Stimulated activated CD4-positive, alpha-beta T cell treated with anti-CD3 and anti-CD28 coated beads, Interleukin-1b, Interleukin-23, amount 100 ng/mL, for 4 hours (primary cell): Measurements from ENCODE around the gene RASGRF1.
"Not testable (repeated sequence)": the region's sequence is repeated elsewhere in the genome, so short reads cannot be mapped to it uniquely, and the experiment has no call there.

Source experiments
- DNase-seq, 2 donors: peaks; one replicate each; pipeline ENCODE4 v3.0.0-alpha.2; 2020; ENCODE audit warnings: low read depth in 2 of 2

Gene RASGRF1

GRCh38 chr15:79010278-79010677, 80.3 kb downstream of the RASGRF1 start:
- no peak for DNase-seq

- DNase-seq, result no peak
These were observed 81.2 kb downstream of the RASGRF1 start for GRCh38 chr15:79009379-79009778.

- DNase-seq, result no peak
These were observed 81.9 kb downstream of the RASGRF1 start for GRCh38 chr15:79008659-79009058.

- no peak for DNase-seq
These were observed 83.5 kb downstream of the RASGRF1 start for GRCh38 chr15:79007066-79007465.

GRCh38 chr15:79006071-79006470, 84.5 kb downstream of the RASGRF1 start:
- no peak for DNase-seq

GRCh38 chr15:79004336-79004735, 86.2 kb downstream of the RASGRF1 start:
- no peak for DNase-seq

GRCh38 chr15:79003896-79004295, 86.7 kb downstream of the RASGRF1 start:
- DNase-seq, result no peak

- DNase-seq, result no peak
These were observed 87.3 kb downstream of the RASGRF1 start for GRCh38 chr15:79003301-79003700.

GRCh38 chr15:79002581-79002980, 88.0 kb downstream of the RASGRF1 start:
- DNase-seq, result no peak

- DNase-seq, result no peak
These were observed 90.9 kb downstream of the RASGRF1 start for GRCh38 chr15:78999636-79000035.

- DNase-seq, result no peak
These were observed 92.1 kb downstream of the RASGRF1 start for GRCh38 chr15:78998526-78998925.

- no peak for DNase-seq
These were observed 92.5 kb downstream of the RASGRF1 start for GRCh38 chr15:78997981-78998499.

- no peak for DNase-seq
These were observed 93.7 kb downstream of the RASGRF1 start for GRCh38 chr15:78996894-78997275.

GRCh38 chr15:78995921-78996893, 94.4 kb downstream of the RASGRF1 start:
- no peak for DNase-seq

- DNase-seq, result not testable (repeated sequence)
These were observed 95.4 kb downstream of the RASGRF1 start for GRCh38 chr15:78995161-78995560.

GRCh38 chr15:78993931-78994530, 96.5 kb downstream of the RASGRF1 start:
- DNase-seq, result no peak

- no peak for DNase-seq
These were observed 97.2 kb downstream of the RASGRF1 start for GRCh38 chr15:78993257-78993930.

- DNase-seq, result no peak
These were observed 97.9 kb downstream of the RASGRF1 start for GRCh38 chr15:78992416-78993256.

GRCh38 chr15:78991879-78992278, 98.7 kb downstream of the RASGRF1 start:
- DNase-seq, result no peak

GRCh38 chr15:78991476-78991875, 99.1 kb downstream of the RASGRF1 start:
- no peak for DNase-seq

GRCh38 chr15:78990278-78990677, 100.3 kb downstream of the RASGRF1 start:
- no peak for DNase-seq
